GM23248 (cell line): Measurements from ENCODE around the gene TMEM38B. TPM values are rescaled to one million over a fixed set of nuclear protein-coding genes. Genes with fewer than 3 reads are reported as not detected.

Source experiments
- DNase-seq: peaks from one replicate; pipeline ENCODE4 v3.0.0-alpha.2; 2015
- H2AFZ ChIP-seq: fragments of 200-600 bp; sonication (generic); 2 replicates; pipeline ENCODE4 v1.6.1; 2016; ENCODE audit warnings: antibody characterized with exemption
- H3F3A ChIP-seq: fragments of 200-600 bp; sonication (generic); 2 replicates; pipeline ENCODE4 v1.6.1; 2016; ENCODE audit warnings: mild to moderate bottlenecking, antibody characterized with exemption, mixed run types; ENCODE audit not compliant: insufficient read depth
- H3K27ac ChIP-seq: fragments of 200-600 bp; sonication (generic); 2 replicates; pipeline ENCODE4 v1.5.1; 2016; ENCODE audit warnings: mild to moderate bottlenecking
- H3K27me3 ChIP-seq: fragments of 200-600 bp; sonication (generic); replicated peaks from 2 replicates; pipeline ENCODE4 v1.6.1; 2016; ENCODE audit warnings: mild to moderate bottlenecking; ENCODE audit not compliant: insufficient read depth
- H3K36me3 ChIP-seq: fragments of 200-600 bp; sonication (generic); 2 replicates; pipeline ENCODE4 v1.6.1; 2016; ENCODE audit warnings: low read depth, mild to moderate bottlenecking
- H3K4me1 ChIP-seq: fragments of 200-600 bp; sonication (generic); 2 replicates; pipeline ENCODE4 v1.6.1; 2016; ENCODE audit warnings: mild to moderate bottlenecking; ENCODE audit not compliant: insufficient read depth
- H3K4me2 ChIP-seq: fragments of 200-600 bp; sonication (generic); one replicate; pipeline ENCODE4 v1.6.1; 2016; ENCODE audit warnings: mild to moderate bottlenecking; ENCODE audit not compliant: unreplicated experiment
- H3K4me3 ChIP-seq: fragments of 200-600 bp; sonication (generic); 2 replicates; pipeline ENCODE4 v1.5.1; 2016; ENCODE audit warnings: mild to moderate bottlenecking
- H3K79me2 ChIP-seq: fragments of 200-600 bp; sonication (generic); 2 replicates; pipeline ENCODE4 v1.6.1; 2016; ENCODE audit warnings: mild to moderate bottlenecking; ENCODE audit not compliant: insufficient read depth
- H3K9ac ChIP-seq: fragments of 200-600 bp; sonication (generic); 2 replicates; pipeline ENCODE4 v1.6.1; 2016; ENCODE audit warnings: mild to moderate bottlenecking
- H3K9me2 ChIP-seq: fragments of 200-600 bp; sonication (generic); 2 replicates; pipeline ENCODE4 v1.6.1; 2016; ENCODE audit warnings: mixed run types, mild to moderate bottlenecking, moderate library complexity; ENCODE audit not compliant: insufficient read depth
- H3K9me3 ChIP-seq: fragments of 200-600 bp; sonication (generic); one replicate; pipeline ENCODE4 v1.6.1; 2017; ENCODE audit warnings: low read depth
- H4K20me1 ChIP-seq: fragments of 200-600 bp; sonication (generic); 2 replicates; pipeline ENCODE4 v1.6.0; 2016; ENCODE audit not compliant: insufficient read depth
- EZH2 ChIP-seq: fragments of 200-600 bp; sonication (generic); IDR thresholded peaks from 2 replicates; pipeline ENCODE4 v1.6.1; 2018; ENCODE audit warnings: antibody characterized with exemption, mild to moderate bottlenecking; ENCODE audit not compliant: insufficient read depth, poor library complexity, severe bottlenecking
- EZH2phosphoT487 ChIP-seq: fragments of 200-600 bp; sonication (generic); IDR thresholded peaks from 2 replicates; pipeline ENCODE4 v1.6.1; 2018; ENCODE audit warnings: antibody characterized with exemption, moderate library complexity, mild to moderate bottlenecking, low read depth; ENCODE audit not compliant: insufficient read depth
- WGBS, 2 experiments: methylation state at CpG; one replicate each; pipeline ENCODE4 v1.1.6; 2015 to 2017; ENCODE audit warnings: low lambda C conversion rate in 2 of 2, low coverage in 1 of 2; ENCODE audit errors: missing lambda C conversion rate in 2 of 2; 5-methylcytosine and 5-hydroxymethylcytosine counted together
- in situ Hi-C: fragments of 300-500 bp; cut with MboI; formaldehyde crosslinking; loops from 2 replicates; pipeline ENCODE4 v1.15.0; 2020
- polyA plus RNA-seq: library from polyadenylated mRNA; unstranded; fragments of >200 nt; fragmentation: Nextera tagmentation; extraction: Ambion mirVana; gene quantifications from 2 replicates; pipeline ENCODE4 v1.2.1, GENCODE V29; 2016
- total RNA-seq: library from RNA; depleted of rRNA; stranded (reverse); fragments of >200 nt; shearing (Covaris generic); gene quantifications from 2 replicates; pipeline ENCODE4 v1.2.3, GENCODE V29; 2014

The TMEM38B gene
- total and polyA plus RNA-seq, 2 experiments from 2014 or later: 6.2 to 9.1 TPM

DNA sequence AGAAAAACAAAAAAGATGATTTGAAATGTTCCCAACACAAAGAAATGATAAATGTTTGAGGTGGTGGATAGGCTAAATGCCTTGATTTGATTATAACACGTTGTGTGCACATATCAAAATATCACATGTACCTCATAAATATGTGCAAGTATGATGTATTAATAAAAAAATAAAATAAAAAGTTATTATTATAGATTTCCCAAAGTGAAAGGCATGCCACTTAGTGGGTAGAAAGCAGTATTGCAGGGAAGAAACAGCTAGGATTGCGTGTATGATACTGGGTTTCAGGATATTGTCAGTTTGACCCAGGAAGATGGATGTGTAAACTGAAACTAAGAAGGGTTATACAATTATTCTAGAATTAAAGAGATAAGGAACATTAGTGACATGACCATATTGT lies 3.6 kb upstream of the TMEM38B start:
- Histone ChIP-seq H3K36me3 (no peaks in the 10 kb centered on the region), H3K79me2 (no peaks in the 10 kb centered on the region), H2AFZ (no peak overlapping the region), H3K27ac (no peak overlapping the region), H3K4me3 (no peak overlapping the region), H3K9me3 (no peaks in the 10 kb centered on the region), H4K20me1 (no peaks in the 10 kb centered on the region), H3K4me2 (no peak overlapping the region), H3F3A (peaks cover 5% of the 10 kb centered on the region; the same call in 1 of the 2 replicates), H3K4me1 (no peaks in the 10 kb centered on the region; the same call in 1 of the 2 replicates), H3K9ac (no peak overlapping the region), H3K27me3 (peaks cover 9% of the 10 kb centered on the region; the same call in 1 of the 2 replicates), H3K9me2 (no peaks in the 10 kb centered on the region)
- DNase-seq: peak; percentile 48
- TF ChIP-seq EZH2phosphoT487 (no peak), EZH2 (no peak)
- 44 to 47% methylated on average over 2 of the region's 2 CpGs for WGBS, 2 experiments
- in situ Hi-C loops: no loop called here

DNA sequence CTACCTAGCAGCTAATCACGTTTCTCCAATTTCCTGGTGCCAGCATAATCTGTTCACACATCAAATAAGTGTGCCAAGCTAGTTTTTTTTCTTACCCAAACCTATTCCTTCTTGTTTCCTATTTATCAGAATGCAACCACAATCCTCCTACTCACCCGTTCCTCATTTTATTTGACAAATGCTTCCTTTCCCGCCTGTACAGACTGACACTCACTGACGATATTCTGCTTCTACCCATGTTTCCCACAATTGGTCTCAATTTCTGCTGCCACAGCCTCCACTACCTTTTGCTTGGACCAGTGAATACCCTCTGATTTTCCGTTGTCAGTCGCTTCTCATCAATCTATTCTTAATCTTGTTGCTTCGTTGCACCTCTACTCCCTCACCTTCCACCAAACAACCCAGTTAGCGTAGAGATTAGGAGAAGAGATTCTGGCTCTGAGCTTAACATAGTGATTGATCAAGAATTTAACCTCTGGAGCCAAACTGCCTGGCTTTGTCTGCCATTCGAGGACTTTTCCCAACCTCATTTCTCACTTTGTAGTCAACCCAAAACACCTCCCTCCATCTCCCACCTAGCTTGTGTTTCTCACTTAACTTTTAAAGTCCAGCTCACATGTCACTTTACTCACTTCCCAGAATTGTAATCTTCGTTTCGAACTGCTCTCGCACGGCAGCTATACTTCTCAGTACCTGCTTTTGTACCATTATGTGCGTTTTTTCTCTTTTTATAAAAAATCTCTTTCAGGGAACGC lies 729 bp upstream of the TMEM38B start:
- H3K9me3 ChIP-seq: no peaks in the 10 kb centered on the region
- in situ Hi-C loops: no loop called here
- H3K79me2 ChIP-seq: no peaks in the 10 kb centered on the region
- H3K36me3 ChIP-seq: no peaks in the 10 kb centered on the region
- H3K9me2 ChIP-seq: no peaks in the 10 kb centered on the region
- peak overlapping the region; percentile 76 for H3K4me3 ChIP-seq
- H4K20me1 ChIP-seq: no peaks in the 10 kb centered on the region
- H3F3A ChIP-seq: peaks cover 5% of the 10 kb centered on the region; the same call in 1 of the 2 replicates
- peak overlapping the region; percentile 90 for H2AFZ ChIP-seq
- H3K27me3 ChIP-seq: peaks cover 9% of the 10 kb centered on the region; the same call in 1 of the 2 replicates
- peak overlapping the region; percentile 65; the same call in 1 of the 2 replicates for H3K9ac ChIP-seq
- WGBS, 2 experiments: 8% methylated on average over 15 of the region's 15 CpGs
- TF ChIP-seq EZH2 (no peak), EZH2phosphoT487 (no peak)
- no peak overlapping the region for H3K27ac ChIP-seq
- DNase-seq: peak; percentile 32
- no peaks in the 10 kb centered on the region; the same call in 1 of the 2 replicates for H3K4me1 ChIP-seq
- peak overlapping the region; percentile 98 for H3K4me2 ChIP-seq

DNA sequence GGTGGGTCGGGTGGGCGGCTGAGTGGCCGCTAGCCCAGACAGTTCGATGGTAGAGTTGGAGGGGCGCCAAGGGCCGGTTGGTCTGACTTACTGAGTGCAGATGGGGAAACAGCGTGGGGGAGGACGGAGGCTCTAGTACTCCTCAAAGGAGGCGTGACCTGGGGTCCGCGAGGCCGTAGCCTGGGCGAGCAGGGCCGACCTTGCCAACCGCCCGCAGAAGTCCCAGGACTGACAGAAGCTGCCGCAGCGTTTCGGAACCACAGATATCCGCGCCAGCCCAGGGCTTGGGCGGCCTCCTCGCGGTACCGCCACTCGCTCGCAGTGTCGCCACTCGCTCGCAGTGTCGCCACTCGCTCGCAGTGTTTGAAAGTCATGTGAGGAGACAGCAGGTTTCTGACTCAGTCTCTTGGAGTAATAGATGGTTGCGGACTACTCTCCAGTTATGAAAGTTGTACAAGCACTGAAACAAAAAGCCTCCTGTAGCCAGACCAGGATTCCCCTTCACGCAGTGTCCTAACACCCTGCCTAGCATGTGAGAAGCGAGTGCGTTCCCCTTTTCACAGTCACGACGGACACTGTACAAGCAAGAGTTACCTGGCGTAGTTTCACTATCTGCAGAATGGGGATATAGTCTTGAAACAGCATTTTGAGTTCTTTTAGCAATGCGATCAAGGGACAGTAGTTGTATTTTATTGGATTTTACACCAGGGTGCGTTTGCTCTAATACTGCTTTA lies 674 bp downstream of the TMEM38B start:
- H3K27ac ChIP-seq: no peak overlapping the region
- no peaks in the 10 kb centered on the region for H3K79me2 ChIP-seq
- TF ChIP-seq EZH2 (no peak), EZH2phosphoT487 (no peak)
- H3K9me2 ChIP-seq: no peaks in the 10 kb centered on the region
- peak overlapping the region; percentile 76 for H3K4me3 ChIP-seq
- in situ Hi-C loops: no loop called here
- H2AFZ ChIP-seq: peak overlapping the region; percentile 90
- H4K20me1 ChIP-seq: no peaks in the 10 kb centered on the region
- peaks cover 5% of the 10 kb centered on the region; the same call in 1 of the 2 replicates for H3F3A ChIP-seq
- peak; percentile 74 for DNase-seq
- H3K9ac ChIP-seq: peak overlapping the region; percentile 65
- WGBS, 2 experiments: 2% methylated on average over 42 of the region's 42 CpGs
- no peaks in the 10 kb centered on the region; the same call in 1 of the 2 replicates for H3K4me1 ChIP-seq
- no peaks in the 10 kb centered on the region for H3K36me3 ChIP-seq
- H3K4me2 ChIP-seq: peak overlapping the region; percentile 78
- H3K9me3 ChIP-seq: no peaks in the 10 kb centered on the region
- peaks cover 9% of the 10 kb centered on the region; the same call in 1 of the 2 replicates for H3K27me3 ChIP-seq

DNA sequence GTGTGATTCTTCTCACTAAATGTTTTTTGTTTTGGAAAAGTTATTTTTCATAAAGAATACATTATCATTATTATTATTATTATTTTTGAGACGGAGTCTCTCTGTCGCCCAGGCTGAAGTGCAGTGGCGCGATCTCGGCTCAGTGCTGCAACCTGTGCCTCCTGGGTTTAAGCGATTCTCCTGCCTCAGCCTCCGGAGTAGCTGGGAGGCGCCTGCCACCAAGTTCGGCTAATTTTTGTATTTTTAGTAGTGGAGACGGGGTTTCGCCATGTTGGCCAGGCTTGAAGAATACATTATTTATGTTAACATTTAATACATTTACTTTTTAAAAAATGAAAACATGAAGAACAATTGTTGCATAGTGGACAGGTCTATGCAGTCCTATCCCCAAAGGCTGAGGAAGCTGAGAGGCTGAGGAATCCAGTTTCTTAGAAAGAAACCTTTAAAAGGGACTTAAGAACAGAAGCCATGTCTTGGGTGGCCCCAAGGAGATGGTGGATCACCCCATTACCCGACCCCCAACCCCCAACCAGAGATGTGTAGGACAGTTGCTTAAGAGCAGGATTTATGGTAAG lies 2.0 kb downstream of the TMEM38B start:
- WGBS, 2 experiments: 93 to 95% methylated on average over 12 of the region's 12 CpGs
- no peak for DNase-seq
- no peaks in the 10 kb centered on the region for H4K20me1 ChIP-seq
- H3K79me2 ChIP-seq: no peaks in the 10 kb centered on the region
- H2AFZ ChIP-seq: no peak overlapping the region
- H3K36me3 ChIP-seq: no peaks in the 10 kb centered on the region
- TF ChIP-seq EZH2 (no peak), EZH2phosphoT487 (no peak)
- H3F3A ChIP-seq: peaks cover 5% of the 10 kb centered on the region; the same call in 1 of the 2 replicates
- 0 out of 2 replicates have a peak, but pooled peaks cover 9% of the 10 kb centered on the region for H3K27me3 ChIP-seq
- H3K9me3 ChIP-seq: no peaks in the 10 kb centered on the region
- no peak overlapping the region for H3K4me3 ChIP-seq
- in situ Hi-C loops: no loop called here
- no peaks in the 10 kb centered on the region; the same call in 1 of the 2 replicates for H3K4me1 ChIP-seq
- no peaks in the 10 kb centered on the region for H3K9me2 ChIP-seq
- H3K4me2 ChIP-seq: no peak overlapping the region
- no peak overlapping the region for H3K9ac ChIP-seq
- no peak overlapping the region for H3K27ac ChIP-seq
